ENCODE measurements around the gene MCL1. TPM values are rescaled to one million over a fixed set of nuclear protein-coding genes. Genes with fewer than 3 reads are reported as not detected.
A peak's percentile ranks its signal among the peaks of the same experiment; 100 is the strongest.

The MCL1 gene
- total and polyA plus RNA-seq, 2 of the 13 experiments (the other 11 are each of a cell fraction or from before 2014, with no cell fraction given): 69.5 to 125 TPM

- TF ChIP-seq ZNF10 (CRISPR knock-in tag; IDR thresholded peaks at IDR 0.05; ENCODE audit: borderline replicate concordance, low read depth): no peak
- no peak for TF ChIP-seq PBX2 (CRISPR knock-in tag; IDR thresholded peaks at IDR 0.05)
- no peak for TF ChIP-seq DNMT1 (CRISPR knock-in tag; IDR thresholded peaks at IDR 0.05)
- no peak for TF ChIP-seq ONECUT2 (CRISPR knock-in tag; IDR thresholded peaks at IDR 0.05)
- no peak for TF ChIP-seq ZNF264 (CRISPR knock-in tag; IDR thresholded peaks at IDR 0.05)
- peak; percentile 72; the same call in 1 of the 2 replicates for TF ChIP-seq ZNF850 (CRISPR knock-in tag; conservative IDR thresholded peaks at IDR 0.05)
- peak; percentile 57; the same call in 1 of the 2 replicates for TF ChIP-seq YEATS2 (CRISPR knock-in tag; IDR thresholded peaks at IDR 0.05; ENCODE audit: borderline replicate concordance)
- no peak for TF ChIP-seq GRHL1 (CRISPR knock-in tag; conservative IDR thresholded peaks at IDR 0.05)
- peak; percentile 74; the same call in 1 of the 2 replicates for TF ChIP-seq ZNF614 (CRISPR knock-in tag; IDR thresholded peaks at IDR 0.05; ENCODE audit: borderline replicate concordance)
- no peak for TF ChIP-seq MYC (CRISPR knock-in tag; IDR thresholded peaks at IDR 0.05; ENCODE audit: borderline replicate concordance)
- TF ChIP-seq ZNF777 (CRISPR knock-in tag; IDR thresholded peaks at IDR 0.05): no peak
- no peak for TF ChIP-seq ZNF724P (CRISPR knock-in tag; IDR thresholded peaks at IDR 0.05; ENCODE audit: borderline replicate concordance)
- TF ChIP-seq ZNF891 (CRISPR knock-in tag; IDR thresholded peaks at IDR 0.05): no peak
- peak; percentile 24; the same call in 1 of the 2 replicates for TF ChIP-seq RAD51 (IDR thresholded peaks at IDR 0.05; ENCODE audit: borderline replicate concordance)
- TF ChIP-seq POLR2AphosphoS5 (IDR thresholded peaks at IDR 0.05; ENCODE audit: low read depth, low read length): peak; percentile 33; the same call in 1 of the 2 replicates
- no peak for TF ChIP-seq RORA (CRISPR knock-in tag; IDR thresholded peaks at IDR 0.05)
- TF ChIP-seq SOX6 (IDR thresholded peaks at IDR 0.05): no peak
- 0 out of 2 replicates have a peak, but pooled peaks have one; percentile 46 for TF ChIP-seq SOX6 (CRISPR knock-in tag; IDR thresholded peaks at IDR 0.05)
- no peak for TF ChIP-seq ADNP (CRISPR knock-in tag; IDR thresholded peaks at IDR 0.05)
- TF ChIP-seq FUBP1 (CRISPR knock-in tag; IDR thresholded peaks at IDR 0.05; ENCODE audit: borderline replicate concordance): no peak
- no peak for TF ChIP-seq ZNF879 (CRISPR knock-in tag; IDR thresholded peaks at IDR 0.05)
- no peak for TF ChIP-seq ZNF142 (CRISPR knock-in tag; IDR thresholded peaks at IDR 0.05)
Observed at GRCh38 chr1:150561974-150562445, 17.4 kb downstream of the MCL1 start (continued).
